ENCODE measurements around the gene PKP1.
"Not testable (repeated sequence)": the region's sequence is repeated elsewhere in the genome, so short reads cannot be mapped to it uniquely, and the experiment has no call there.

GRCh38 chr1:201258132-201258531, 25.2 kb upstream of the PKP1 start:
- TF ChIP-seq CHD1 (IDR thresholded peaks at IDR 0.05; ENCODE audit: low read depth, low read length); POLR2A (IDR thresholded peaks at IDR 0.05; ENCODE audit: low read depth, low read length); CREM (IDR thresholded peaks at IDR 0.05; ENCODE audit: low read depth); POLR2AphosphoS2 (IDR thresholded peaks at IDR 0.05; ENCODE audit: low read depth, low read length); POLR2AphosphoS5 (IDR thresholded peaks at IDR 0.05; ENCODE audit: low read length): not testable (repeated sequence)
